AG10803 (cell line): ENCODE data around the gene PCSK5.
A peak's percentile ranks its signal among the peaks of the same experiment; 100 is the strongest.

ENCODE experiments used
- DNase-seq: peaks from one replicate; pipeline ENCODE4 v3.0.0; 2010; ENCODE audit warnings: low read depth
- H3K4me3 ChIP-seq: 2 replicates; pipeline ENCODE4 v1.5.1; 2011; ENCODE audit warnings: mild to moderate bottlenecking, low read length, control low read depth
- CTCF ChIP-seq: conservative IDR thresholded peaks from 2 replicates; pipeline ENCODE4 v1.5.1; 2011; ENCODE audit warnings: mild to moderate bottlenecking, low read length, control low read depth, inconsistent platforms

Gene PCSK5

GRCh38 chr9:76218117-76218885, 327.8 kb downstream of the PCSK5 start:
- H3K4me3 ChIP-seq, result no peak overlapping the region
- no peak for TF ChIP-seq CTCF
- no peak for DNase-seq

GRCh38 chr9:76218886-76219445, 328.5 kb downstream of the PCSK5 start:
- no peak overlapping the region for H3K4me3 ChIP-seq
- no peak for DNase-seq
- TF ChIP-seq CTCF, result no peak

- no peak for DNase-seq
- TF ChIP-seq CTCF, result no peak; the same call in 1 of the 2 replicates
Observed at GRCh38 chr9:76219560-76220151, 329.2 kb downstream of the PCSK5 start.

GRCh38 chr9:76221423-76221822, 330.9 kb downstream of the PCSK5 start:
- no peak for TF ChIP-seq CTCF
- no peak overlapping the region for H3K4me3 ChIP-seq
- DNase-seq, result no peak

More at GRCh38 chr9:76219560-76220151, 329.2 kb downstream of the PCSK5 start:
- H3K4me3 ChIP-seq, result no peak overlapping the region

GRCh38 chr9:76223749-76224340, 333.4 kb downstream of the PCSK5 start:
- no peak overlapping the region for H3K4me3 ChIP-seq
- DNase-seq, result peak; percentile 21
- no peak for TF ChIP-seq CTCF

- no peak for TF ChIP-seq CTCF
Observed at GRCh38 chr9:76227156-76227555, 336.7 kb downstream of the PCSK5 start.

More at GRCh38 chr9:76227156-76227555, 336.7 kb downstream of the PCSK5 start:
- no peak overlapping the region for H3K4me3 ChIP-seq
- DNase-seq, result no peak
